ENCODE results near the gene WIPF2. TPM values are rescaled to one million over a fixed set of nuclear protein-coding genes. Genes with fewer than 3 reads are reported as not detected.

WIPF2 gene
- total and polyA plus RNA-seq, 2 donors: 2.9 to 9.9 TPM

DNA sequence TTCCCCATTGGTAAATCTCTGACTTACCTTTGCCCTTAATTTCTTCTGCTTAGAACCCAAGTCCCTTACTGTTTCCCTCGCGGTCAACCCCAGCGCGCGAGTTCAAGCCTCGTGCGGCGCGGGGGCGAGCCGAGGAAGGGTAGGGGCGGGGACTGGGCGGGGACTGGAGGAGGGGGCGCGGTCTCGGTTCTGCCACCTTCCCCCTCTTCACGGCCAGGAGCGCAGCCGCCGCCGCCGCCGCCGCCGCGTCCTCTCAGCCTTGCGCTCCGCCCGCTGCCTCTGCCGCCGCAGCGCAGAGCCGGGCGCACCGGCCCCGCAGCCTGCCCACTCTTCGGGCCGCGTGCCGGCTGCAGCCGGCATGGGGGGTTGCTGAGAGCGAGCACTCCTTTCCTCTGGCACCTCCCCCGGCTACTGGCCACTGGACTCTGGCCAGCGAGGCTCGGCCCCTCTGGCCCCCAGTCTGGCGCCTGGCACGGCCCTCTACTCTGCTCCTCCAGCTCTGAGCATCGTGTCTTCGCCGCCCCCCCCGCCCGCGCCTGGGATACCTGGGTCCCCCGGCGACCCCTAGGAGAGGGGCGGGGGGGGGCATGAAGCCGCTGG is 41.7 kb upstream of the WIPF2 start, which contains the start of gene RAPGEFL1:
Gene RAPGEFL1, plus strand, starts transcription at position 196 of the 600 bp plus-strand sequence. Its CDS starts 392 bp downstream, at position 588.
- DNase-seq (ENCODE audit: low read depth in 6 of 9, low spot score in 9 of 9): peak in 8 of 9 donors; percentile 45 to 87 (median 66)
- 2% methylated on average over 57 of the region's 57 CpGs for WGBS
- Histone ChIP-seq H3K27me3 (ENCODE audit: control insufficient read depth in 2 of 2, insufficient read depth in 1 of 2, low read length in 1 of 2) (peaks cover 4 to 13% of the 10 kb centered on the region in 2 donors), H3K9me3 (ENCODE audit: control insufficient read depth in 2 of 2, insufficient read depth in 1 of 2, low read length in 1 of 2) (no peaks in the 10 kb centered on the region), H3K36me3 (ENCODE audit: control insufficient read depth in 2 of 2, insufficient read depth in 2 of 2, low read length in 1 of 2) (peaks cover 26 to 27% of the 10 kb centered on the region in 2 donors), H3K4me1 (ENCODE audit: control insufficient read depth in 2 of 2, insufficient read depth in 2 of 2, low read length in 2 of 2) (peaks cover 7 to 21% of the 10 kb centered on the region in 2 donors), H3K27ac (ENCODE audit: low read depth in 1 of 2, low read length in 1 of 2) (no peak within 1 kb of the TSS), H3K4me3 (ENCODE audit: low read length in 2 of 2) (peak within 1 kb of the TSS; percentile 30 to 53)

DNA sequence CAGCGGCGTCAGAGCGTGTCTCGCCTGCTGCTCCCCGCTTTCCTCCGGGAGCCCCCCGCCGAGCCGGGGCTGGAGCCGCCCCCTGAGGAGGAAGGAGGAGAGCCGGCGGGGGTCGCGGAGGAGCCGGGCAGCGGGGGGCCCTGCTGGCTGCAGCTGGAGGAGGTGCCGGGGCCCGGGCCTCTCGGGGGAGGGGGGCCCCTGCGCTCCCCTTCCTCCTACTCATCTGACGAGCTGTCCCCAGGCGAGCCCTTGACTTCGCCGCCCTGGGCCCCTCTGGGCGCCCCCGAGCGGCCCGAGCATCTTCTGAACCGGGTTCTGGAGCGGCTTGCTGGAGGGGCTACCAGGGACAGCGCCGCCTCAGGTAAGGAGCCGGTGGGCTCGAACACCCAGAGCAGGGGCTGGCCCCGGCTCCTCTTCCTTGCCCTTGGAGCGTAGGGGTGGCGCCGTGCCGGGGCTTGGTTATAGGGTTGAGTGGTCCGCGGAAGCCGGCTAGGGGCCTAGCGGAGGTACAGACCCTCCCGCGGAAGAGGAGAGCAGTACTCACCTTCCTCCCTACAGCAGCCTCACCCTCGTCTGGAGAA is 41.0 kb upstream of the WIPF2 start:
- H3K4me3 ChIP-seq (ENCODE audit: low read length in 2 of 2): peak overlapping the region in 1 of 2 donors; percentile 53
- H3K27ac ChIP-seq (ENCODE audit: low read depth in 1 of 2, low read length in 1 of 2): no peak overlapping the region
- H3K27me3 ChIP-seq (ENCODE audit: control insufficient read depth in 2 of 2, insufficient read depth in 1 of 2, low read length in 1 of 2): peaks cover 4 to 13% of the 10 kb centered on the region in 2 donors
- DNase-seq (ENCODE audit: low read depth in 6 of 9, low spot score in 9 of 9): peak in 1 of 9 donors; percentile 25
- no peaks in the 10 kb centered on the region for H3K9me3 ChIP-seq (ENCODE audit: control insufficient read depth in 2 of 2, insufficient read depth in 1 of 2, low read length in 1 of 2)
- 46% methylated on average over 46 of the region's 46 CpGs for WGBS
- H3K4me1 ChIP-seq (ENCODE audit: control insufficient read depth in 2 of 2, insufficient read depth in 2 of 2, low read length in 2 of 2): peaks cover 7 to 21% of the 10 kb centered on the region in 2 donors
- H3K36me3 ChIP-seq (ENCODE audit: control insufficient read depth in 2 of 2, insufficient read depth in 2 of 2, low read length in 1 of 2): peaks cover 22 to 25% of the 10 kb centered on the region in 2 donors

DNA sequence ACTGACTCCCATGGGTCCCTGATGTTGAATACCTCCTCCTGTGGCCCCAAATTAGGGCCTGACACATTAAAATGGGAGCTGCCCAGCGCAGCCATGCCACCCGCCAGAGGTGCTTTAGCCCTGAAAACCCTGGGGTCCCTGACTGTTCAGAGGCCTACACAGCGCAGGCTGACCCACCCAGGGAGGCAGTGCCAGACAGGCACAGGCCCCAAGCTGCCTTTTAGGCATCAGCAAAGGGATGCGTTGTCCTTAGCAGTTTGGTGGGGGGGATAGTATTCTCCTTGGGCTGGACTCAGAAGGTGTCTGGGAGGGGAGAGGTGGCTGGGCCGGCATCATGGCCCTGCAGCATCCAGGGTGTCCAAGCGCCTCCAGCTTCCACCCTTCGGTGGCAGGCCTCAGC is 40.4 kb upstream of the WIPF2 start:
- WGBS: 97% methylated on average over 7 of the region's 7 CpGs
- no peak for DNase-seq (ENCODE audit: low read depth in 6 of 9, low spot score in 9 of 9)
- H3K27me3 ChIP-seq (ENCODE audit: control insufficient read depth in 2 of 2, insufficient read depth in 1 of 2, low read length in 1 of 2): peaks cover 4 to 13% of the 10 kb centered on the region in 2 donors
- no peak overlapping the region for H3K27ac ChIP-seq (ENCODE audit: low read depth in 1 of 2, low read length in 1 of 2)
- H3K4me1 ChIP-seq (ENCODE audit: control insufficient read depth in 2 of 2, insufficient read depth in 2 of 2, low read length in 2 of 2): peaks cover 7 to 21% of the 10 kb centered on the region in 2 donors
- peaks cover 17 to 19% of the 10 kb centered on the region in 2 donors for H3K36me3 ChIP-seq (ENCODE audit: control insufficient read depth in 2 of 2, insufficient read depth in 2 of 2, low read length in 1 of 2)
- H3K9me3 ChIP-seq (ENCODE audit: control insufficient read depth in 2 of 2, insufficient read depth in 1 of 2, low read length in 1 of 2): no peaks in the 10 kb centered on the region
- no peak overlapping the region for H3K4me3 ChIP-seq (ENCODE audit: low read length in 2 of 2)

DNA sequence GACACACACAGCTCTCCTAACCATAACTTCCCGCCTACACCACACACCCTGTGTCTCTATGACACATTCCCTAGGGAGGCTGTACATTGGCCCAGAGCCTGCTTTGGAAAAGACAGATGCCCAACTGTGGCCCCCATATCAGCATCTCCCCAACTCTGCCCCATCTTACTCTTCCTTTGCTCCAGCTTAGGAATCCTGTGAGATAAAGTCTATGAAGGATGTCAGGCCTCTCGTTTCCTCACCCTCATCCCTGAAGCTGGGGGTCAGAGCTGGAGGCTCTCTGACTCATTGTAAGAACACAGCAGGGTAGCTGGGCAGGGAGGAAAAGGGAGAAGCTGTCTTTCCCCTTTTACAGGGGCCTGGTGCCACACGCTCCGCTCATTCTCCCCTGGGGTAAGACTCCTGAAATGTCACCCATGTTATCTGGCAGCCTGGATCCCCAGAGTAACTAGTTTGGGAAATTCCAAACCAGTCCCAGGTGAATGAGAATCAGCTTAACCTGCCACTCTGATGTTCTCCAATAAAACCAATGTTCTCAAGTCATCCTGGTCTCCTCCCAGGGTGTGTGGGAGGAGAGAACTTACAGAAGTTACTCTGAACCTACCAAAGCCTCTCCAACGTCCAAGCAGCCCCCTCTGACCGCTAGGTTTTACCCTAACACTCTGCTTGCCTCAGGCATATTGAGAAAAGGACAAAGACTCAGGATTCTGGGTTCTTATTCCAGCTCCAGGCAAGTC is 39.0 kb upstream of the WIPF2 start:
- Histone ChIP-seq H3K4me3 (ENCODE audit: low read length in 2 of 2) (no peak overlapping the region), H3K27me3 (ENCODE audit: control insufficient read depth in 2 of 2, insufficient read depth in 1 of 2, low read length in 1 of 2) (peaks cover 4 to 13% of the 10 kb centered on the region in 2 donors), H3K4me1 (ENCODE audit: control insufficient read depth in 2 of 2, insufficient read depth in 2 of 2, low read length in 2 of 2) (peaks cover 7 to 21% of the 10 kb centered on the region in 2 donors), H3K9me3 (ENCODE audit: control insufficient read depth in 2 of 2, insufficient read depth in 1 of 2, low read length in 1 of 2) (no peaks in the 10 kb centered on the region), H3K36me3 (ENCODE audit: control insufficient read depth in 2 of 2, insufficient read depth in 2 of 2, low read length in 1 of 2) (peaks cover 10% of the 10 kb centered on the region in 2 donors), H3K27ac (ENCODE audit: low read depth in 1 of 2, low read length in 1 of 2) (no peak overlapping the region)
- 96% methylated on average over 6 of the region's 6 CpGs for WGBS
- no peak for DNase-seq (ENCODE audit: low read depth in 6 of 9, low spot score in 9 of 9)

DNA sequence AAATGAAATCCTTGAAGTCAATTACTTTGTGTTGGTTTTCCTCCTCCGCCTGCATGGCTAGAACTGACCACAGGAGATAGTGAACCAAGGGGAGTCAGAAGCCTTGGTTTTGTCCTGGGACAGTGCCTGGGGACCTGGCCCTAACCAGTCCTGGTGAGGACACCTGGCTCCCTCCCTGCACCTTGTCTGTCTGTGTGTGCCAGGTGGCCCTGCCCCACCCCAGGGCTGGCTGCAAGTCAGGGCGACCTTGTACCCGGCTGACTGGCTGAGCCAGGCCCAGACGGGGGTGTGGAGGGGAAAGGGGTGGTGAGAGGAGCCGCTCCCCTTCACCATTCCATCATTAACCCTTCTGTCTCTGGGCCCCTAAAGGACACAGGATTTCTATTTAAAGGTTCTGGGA is 38.4 kb upstream of the WIPF2 start:
- 93% methylated on average over 5 of the region's 5 CpGs for WGBS
- Histone ChIP-seq H3K4me3 (ENCODE audit: low read length in 2 of 2) (no peak overlapping the region), H3K27me3 (ENCODE audit: control insufficient read depth in 2 of 2, insufficient read depth in 1 of 2, low read length in 1 of 2) (peaks cover 4 to 13% of the 10 kb centered on the region in 2 donors), H3K27ac (ENCODE audit: low read depth in 1 of 2, low read length in 1 of 2) (no peak overlapping the region), H3K36me3 (ENCODE audit: control insufficient read depth in 2 of 2, insufficient read depth in 2 of 2, low read length in 1 of 2) (peaks cover 8 to 10% of the 10 kb centered on the region in 2 donors), H3K9me3 (ENCODE audit: control insufficient read depth in 2 of 2, insufficient read depth in 1 of 2, low read length in 1 of 2) (no peaks in the 10 kb centered on the region), H3K4me1 (ENCODE audit: control insufficient read depth in 2 of 2, insufficient read depth in 2 of 2, low read length in 2 of 2) (peaks cover 7 to 21% of the 10 kb centered on the region in 2 donors)
- no peak for DNase-seq (ENCODE audit: low read depth in 6 of 9, low spot score in 9 of 9)

DNA sequence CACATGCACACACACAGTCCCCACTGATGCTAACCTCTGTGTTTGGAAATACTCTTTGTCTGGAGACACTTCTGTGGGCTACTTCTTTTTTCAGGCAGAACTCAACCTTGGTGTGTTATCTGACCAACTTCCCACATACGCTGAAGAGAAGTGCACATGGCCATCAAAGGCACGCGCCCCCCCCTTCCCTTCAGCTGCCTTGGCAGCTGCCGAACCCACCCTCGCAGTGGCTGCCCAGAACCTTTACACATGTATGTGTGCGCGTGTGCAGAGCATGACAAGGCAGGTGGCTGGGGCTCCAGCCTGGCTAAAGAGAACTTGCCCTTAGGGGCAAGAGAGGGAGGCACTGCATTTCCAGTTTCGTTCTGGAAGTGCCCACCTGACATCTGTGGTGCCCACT is 37.9 kb upstream of the WIPF2 start:
- Histone ChIP-seq H3K4me3 (ENCODE audit: low read length in 2 of 2) (no peak overlapping the region), H3K27me3 (ENCODE audit: control insufficient read depth in 2 of 2, insufficient read depth in 1 of 2, low read length in 1 of 2) (peaks cover 4 to 13% of the 10 kb centered on the region in 2 donors), H3K4me1 (ENCODE audit: control insufficient read depth in 2 of 2, insufficient read depth in 2 of 2, low read length in 2 of 2) (peaks cover 7 to 21% of the 10 kb centered on the region in 2 donors), H3K36me3 (ENCODE audit: control insufficient read depth in 2 of 2, insufficient read depth in 2 of 2, low read length in 1 of 2) (peaks cover 5 to 6% of the 10 kb centered on the region in 2 donors), H3K9me3 (ENCODE audit: control insufficient read depth in 2 of 2, insufficient read depth in 1 of 2, low read length in 1 of 2) (no peaks in the 10 kb centered on the region), H3K27ac (ENCODE audit: low read depth in 1 of 2, low read length in 1 of 2) (no peak overlapping the region)
- DNase-seq (ENCODE audit: low read depth in 6 of 9, low spot score in 9 of 9): no peak
- 93% methylated on average over 8 of the region's 8 CpGs for WGBS

DNA sequence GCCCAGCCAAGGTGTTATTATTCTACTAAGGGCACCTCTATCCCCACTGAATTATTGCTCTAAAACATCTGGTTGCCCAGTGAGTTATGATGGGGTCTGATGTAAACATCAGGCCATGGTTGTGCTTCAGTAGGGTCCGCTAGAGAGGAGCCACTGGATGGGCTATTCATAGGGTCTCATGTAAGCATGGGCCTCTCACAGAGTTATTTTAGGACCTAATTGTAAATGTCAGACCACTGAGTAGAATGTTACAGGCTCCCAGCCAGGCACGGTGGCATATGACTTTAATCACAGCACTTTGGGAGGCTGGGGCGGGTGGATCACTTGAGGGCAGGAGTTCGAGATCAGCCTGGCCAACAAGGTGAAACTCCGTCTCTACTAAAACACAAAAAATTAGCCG is 36.5 kb upstream of the WIPF2 start:
- Histone ChIP-seq H3K36me3 (ENCODE audit: control insufficient read depth in 2 of 2, insufficient read depth in 2 of 2, low read length in 1 of 2) (no peaks in the 10 kb centered on the region), H3K9me3 (ENCODE audit: control insufficient read depth in 2 of 2, insufficient read depth in 1 of 2, low read length in 1 of 2) (no peaks in the 10 kb centered on the region), H3K27me3 (ENCODE audit: control insufficient read depth in 2 of 2, insufficient read depth in 1 of 2, low read length in 1 of 2) (peaks cover 4 to 11% of the 10 kb centered on the region in 2 donors), H3K4me3 (ENCODE audit: low read length in 2 of 2) (no peak overlapping the region), H3K4me1 (ENCODE audit: control insufficient read depth in 2 of 2, insufficient read depth in 2 of 2, low read length in 2 of 2) (peaks cover 2 to 9% of the 10 kb centered on the region in 2 donors), H3K27ac (ENCODE audit: low read depth in 1 of 2, low read length in 1 of 2) (no peak overlapping the region)
- 97% methylated on average over 6 of the region's 6 CpGs for WGBS
- DNase-seq (ENCODE audit: low read depth in 6 of 9, low spot score in 9 of 9): no peak

DNA sequence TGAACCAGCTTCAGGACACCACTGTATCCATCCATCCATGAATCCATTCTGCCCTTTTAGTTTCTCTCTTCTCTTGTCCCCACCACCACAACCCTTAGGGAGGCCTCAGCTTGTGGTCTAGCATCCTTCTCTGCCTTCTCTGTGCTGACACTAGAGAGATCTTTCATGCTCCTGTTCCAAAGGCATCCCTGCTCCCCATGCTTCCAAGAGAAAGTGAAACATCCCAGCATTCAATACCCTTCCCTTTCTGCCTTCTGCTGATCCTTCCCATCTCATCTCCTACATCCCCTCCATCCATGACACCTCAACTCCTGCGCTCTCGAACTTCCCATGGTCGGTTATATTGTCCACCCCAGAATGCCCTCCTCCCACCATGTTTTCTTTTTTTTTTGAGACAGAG is 31.9 kb upstream of the WIPF2 start:
- no peak for DNase-seq (ENCODE audit: low read depth in 6 of 9, low spot score in 9 of 9)
- Histone ChIP-seq H3K27me3 (ENCODE audit: control insufficient read depth in 2 of 2, insufficient read depth in 1 of 2, low read length in 1 of 2) (peaks cover 0 to 18% of the 10 kb centered on the region in 2 donors), H3K36me3 (ENCODE audit: control insufficient read depth in 2 of 2, insufficient read depth in 2 of 2, low read length in 1 of 2) (no peaks in the 10 kb centered on the region), H3K27ac (ENCODE audit: low read depth in 1 of 2, low read length in 1 of 2) (no peak overlapping the region), H3K9me3 (ENCODE audit: control insufficient read depth in 2 of 2, insufficient read depth in 1 of 2, low read length in 1 of 2) (peaks cover 0 to 4% of the 10 kb centered on the region in 2 donors), H3K4me3 (ENCODE audit: low read length in 2 of 2) (no peak overlapping the region), H3K4me1 (ENCODE audit: control insufficient read depth in 2 of 2, insufficient read depth in 2 of 2, low read length in 2 of 2) (peaks cover 5 to 15% of the 10 kb centered on the region in 2 donors)
- WGBS: 97% methylated on average over 3 of the region's 3 CpGs

DNA sequence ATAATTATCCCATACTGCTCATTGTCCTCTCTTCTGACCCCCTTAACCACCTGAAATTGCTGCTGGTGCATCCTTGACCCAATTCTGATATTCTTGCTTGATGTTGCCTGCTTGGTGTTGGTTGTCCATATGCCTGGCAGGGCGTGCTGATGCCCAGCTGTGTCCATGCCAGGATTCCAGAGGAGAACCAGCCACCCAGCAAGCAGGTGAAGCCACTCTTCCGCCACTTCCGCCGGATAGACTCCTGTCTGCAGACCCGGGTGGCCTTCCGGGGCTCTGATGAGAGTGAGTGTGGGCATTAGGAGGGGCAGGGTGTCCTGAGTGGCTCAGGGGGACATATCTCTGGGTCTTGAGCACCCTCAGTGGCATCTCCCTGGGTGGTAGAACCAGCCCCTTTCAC is 30.4 kb upstream of the WIPF2 start:
- no peak overlapping the region for H3K27ac ChIP-seq (ENCODE audit: low read depth in 1 of 2, low read length in 1 of 2)
- no peak overlapping the region for H3K4me3 ChIP-seq (ENCODE audit: low read length in 2 of 2)
- no peak for DNase-seq (ENCODE audit: low read depth in 6 of 9, low spot score in 9 of 9)
- 97% methylated on average over 6 of the region's 6 CpGs for WGBS
- peaks cover 0 to 4% of the 10 kb centered on the region in 2 donors for H3K9me3 ChIP-seq (ENCODE audit: control insufficient read depth in 2 of 2, insufficient read depth in 1 of 2, low read length in 1 of 2)
- H3K4me1 ChIP-seq (ENCODE audit: control insufficient read depth in 2 of 2, insufficient read depth in 2 of 2, low read length in 2 of 2): peaks cover 5 to 15% of the 10 kb centered on the region in 2 donors
- peaks cover 0 to 18% of the 10 kb centered on the region in 2 donors for H3K27me3 ChIP-seq (ENCODE audit: control insufficient read depth in 2 of 2, insufficient read depth in 1 of 2, low read length in 1 of 2)
- no peaks in the 10 kb centered on the region for H3K36me3 ChIP-seq (ENCODE audit: control insufficient read depth in 2 of 2, insufficient read depth in 2 of 2, low read length in 1 of 2)
